Keratinocyte (primary cell): ENCODE results near the gene UGT1A8. TPM values are rescaled to one million over a fixed set of nuclear protein-coding genes. Genes with fewer than 3 reads are reported as not detected.
"Not testable (repeated sequence)": the region's sequence is repeated elsewhere in the genome, so short reads cannot be mapped to it uniquely, and the experiment has no call there.

Source experiments
- DNase-seq: peaks from one replicate; pipeline ENCODE4 v3.0.0-alpha.2; 2011; ENCODE audit warnings: low read depth, missing footprints, low spot score
- FAIRE-seq: peaks from 2 replicates; lab custom pipeline; 2011; peaks lifted over from hg19 to GRCh38; lab: Jason Lieb, UNC
- H2AFZ ChIP-seq: 2 replicates; pipeline ENCODE4 v1.6.0; 2012; ENCODE audit warnings: low read length, control low read depth, inconsistent platforms; ENCODE audit not compliant: control insufficient read depth
- H3K27ac ChIP-seq: 2 replicates; pipeline ENCODE4 v1.5.1; 2011; ENCODE audit warnings: low read length; ENCODE audit not compliant: control insufficient read depth, insufficient read depth
- H3K27me3 ChIP-seq: 3 replicates; pipeline ENCODE4 v1.6.0; 2011; ENCODE audit warnings: low read length; ENCODE audit not compliant: control insufficient read depth, insufficient read depth; ENCODE audit errors: extremely low read depth
- H3K36me3 ChIP-seq, 2 experiments: 2 replicates in 1 of 2; 3 replicates in 1 of 2; pipeline ENCODE4 v1.5.1; 2011; ENCODE audit warnings: low read length in 2 of 2, mild to moderate bottlenecking in 1 of 2; ENCODE audit not compliant: control insufficient read depth in 2 of 2, insufficient read depth in 2 of 2; ENCODE audit errors: extremely low read depth in 1 of 2
- H3K4me1 ChIP-seq: 3 replicates; pipeline ENCODE4 v1.5.1; 2011; ENCODE audit warnings: low read length; ENCODE audit not compliant: control insufficient read depth, insufficient read depth; ENCODE audit errors: extremely low read depth
- H3K4me2 ChIP-seq: 3 replicates; pipeline ENCODE4 v1.6.0; 2011; ENCODE audit warnings: low read depth, low read length; ENCODE audit not compliant: control insufficient read depth, insufficient read depth; ENCODE audit errors: extremely low read depth
- H3K4me3 ChIP-seq, 3 experiments: fragments of 200-600 bp in 1 of 3; sonication (generic) in 1 of 3; 2 replicates in 2 of 3; 3 replicates in 1 of 3; pipeline ENCODE4 v1.5.1; 2011 to 2016; ENCODE audit warnings: low read length in 3 of 3, mild to moderate bottlenecking in 3 of 3, control low read depth in 2 of 3, inconsistent platforms in 1 of 3, low read depth in 1 of 3, mixed read lengths in 1 of 3, mixed run types in 1 of 3, moderate library complexity in 1 of 3; ENCODE audit not compliant: control insufficient read depth in 2 of 3, insufficient read depth in 2 of 3; ENCODE audit errors: extremely low read depth in 1 of 3
- H3K79me2 ChIP-seq: 2 replicates; pipeline ENCODE4 v1.6.0; 2012; ENCODE audit warnings: low read length; ENCODE audit not compliant: control insufficient read depth, insufficient read depth
- H3K9ac ChIP-seq: 3 replicates; pipeline ENCODE4 v1.6.0; 2011; ENCODE audit warnings: low read length; ENCODE audit not compliant: control insufficient read depth, insufficient read depth; ENCODE audit errors: extremely low read depth
- H3K9me1 ChIP-seq: 3 replicates; pipeline ENCODE4 v1.6.0; 2011; ENCODE audit warnings: low read length; ENCODE audit not compliant: control insufficient read depth, insufficient read depth; ENCODE audit errors: extremely low read depth
- H3K9me3 ChIP-seq: 2 replicates; pipeline ENCODE4 v1.5.1; 2012; ENCODE audit warnings: low read depth, low read length; ENCODE audit not compliant: control insufficient read depth
- H4K20me1 ChIP-seq: 3 replicates; pipeline ENCODE4 v1.6.0; 2011; ENCODE audit warnings: low read length; ENCODE audit not compliant: control insufficient read depth, insufficient read depth; ENCODE audit errors: extremely low read depth
- EZH2 ChIP-seq: IDR thresholded peaks from one replicate; pipeline ENCODE4 v1.6.1; 2012; ENCODE audit warnings: inconsistent platforms, mild to moderate bottlenecking, low read length, moderate library complexity
- dilution Hi-C: fragments of 300-500 bp; cut with MboI; formaldehyde crosslinking; loops from one replicate; pipeline ENCODE4 v1.7.0; 2020; ENCODE audit warnings: low sequenced_read_pairs; ENCODE audit not compliant: extremely low pct_ligation_motif_present
- polyA plus RNA-seq, 5 experiments: library from polyadenylated mRNA; depleted of rRNA in 3 of 5; stranded (reverse) in 3 of 5; stranded (forward) in 1 of 5; unstranded in 1 of 5; fragments of >200 nt; gene quantifications; 1 replicate in 1 of 5; 2 replicates in 3 of 5; 3 replicates in 1 of 5; pipeline versions ENCODE4 v1.2.1 to v1.2.3, GENCODE V29; 2011 to 2012; ENCODE audit warnings: missing spikeins in 2 of 5, low read depth in 1 of 5, low replicate concordance in 1 of 5
- TF ChIP-seq, protein P1 (sequence below), 3 experiments: IDR thresholded peaks in 1 of 3; conservative IDR thresholded peaks in 1 of 3; optimal IDR thresholded peaks in 1 of 3; 2 replicates in 2 of 3; 3 replicates in 1 of 3; pipeline versions ENCODE3 to v1.5.1; 2011; ENCODE audit warnings: low read length in 3 of 3, mild to moderate bottlenecking in 3 of 3, moderate library complexity in 2 of 3, control low read depth in 1 of 3, inconsistent platforms in 1 of 3; ENCODE audit not compliant: insufficient read depth in 2 of 3; ENCODE audit errors: extremely low read depth in 1 of 3

UGT1A8 gene
- polyA plus RNA-seq, 1 donor (not counting 4 experiments of a cell fraction or from before 2014, with no cell fraction given) = 0.64 TPM

DNA sequence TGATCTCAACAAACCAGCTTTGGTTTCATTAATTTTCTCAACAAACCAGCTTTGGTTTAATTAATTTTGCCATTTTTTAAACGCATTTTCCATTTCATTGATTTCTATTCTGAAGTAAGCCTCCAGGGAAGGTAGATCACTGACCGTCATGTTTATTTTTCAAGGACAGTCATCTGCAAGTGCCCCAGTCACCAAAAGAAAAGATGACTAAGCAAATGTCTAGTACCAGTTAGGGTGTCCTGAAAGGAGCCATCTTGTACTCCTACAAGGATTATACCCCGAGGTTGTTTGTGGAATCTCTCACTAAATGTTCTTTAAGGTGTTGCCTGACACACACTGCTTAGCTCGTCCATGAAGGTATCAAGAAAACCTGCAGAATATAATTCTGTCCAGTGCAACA lies 6.1 kb upstream of the UGT1A8 start:
- no peaks in the 10 kb centered on the region for H3K4me1 ChIP-seq
- no peak for FAIRE-seq
- H3K27ac ChIP-seq = no peak overlapping the region
- dilution Hi-C loops = no loop called here
- no peaks in the 10 kb centered on the region for H3K9me1 ChIP-seq
- no peaks in the 10 kb centered on the region for H3K9me3 ChIP-seq
- no peaks in the 10 kb centered on the region for H3K36me3 ChIP-seq
- no peak for DNase-seq
- H3K9ac ChIP-seq = no peak overlapping the region
- no peak overlapping the region for H2AFZ ChIP-seq
- H4K20me1 ChIP-seq = no peaks in the 10 kb centered on the region
- no peaks in the 10 kb centered on the region for H3K27me3 ChIP-seq
- TF ChIP-seq, protein P1, sequence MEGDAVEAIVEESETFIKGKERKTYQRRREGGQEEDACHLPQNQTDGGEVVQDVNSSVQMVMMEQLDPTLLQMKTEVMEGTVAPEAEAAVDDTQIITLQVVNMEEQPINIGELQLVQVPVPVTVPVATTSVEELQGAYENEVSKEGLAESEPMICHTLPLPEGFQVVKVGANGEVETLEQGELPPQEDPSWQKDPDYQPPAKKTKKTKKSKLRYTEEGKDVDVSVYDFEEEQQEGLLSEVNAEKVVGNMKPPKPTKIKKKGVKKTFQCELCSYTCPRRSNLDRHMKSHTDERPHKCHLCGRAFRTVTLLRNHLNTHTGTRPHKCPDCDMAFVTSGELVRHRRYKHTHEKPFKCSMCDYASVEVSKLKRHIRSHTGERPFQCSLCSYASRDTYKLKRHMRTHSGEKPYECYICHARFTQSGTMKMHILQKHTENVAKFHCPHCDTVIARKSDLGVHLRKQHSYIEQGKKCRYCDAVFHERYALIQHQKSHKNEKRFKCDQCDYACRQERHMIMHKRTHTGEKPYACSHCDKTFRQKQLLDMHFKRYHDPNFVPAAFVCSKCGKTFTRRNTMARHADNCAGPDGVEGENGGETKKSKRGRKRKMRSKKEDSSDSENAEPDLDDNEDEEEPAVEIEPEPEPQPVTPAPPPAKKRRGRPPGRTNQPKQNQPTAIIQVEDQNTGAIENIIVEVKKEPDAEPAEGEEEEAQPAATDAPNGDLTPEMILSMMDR (optimal IDR thresholded peaks at IDR 0.05 in 1 of 3, IDR thresholded peaks at IDR 0.05 in 1 of 3, conservative IDR thresholded peaks at IDR 0.05 in 1 of 3; ENCODE audit: extremely low read depth in 1 of 3, insufficient read depth in 2 of 3, low read length in 3 of 3) = no peak
- H3K79me2 ChIP-seq = no peaks in the 10 kb centered on the region
- H3K4me2 ChIP-seq = no peak overlapping the region
- no peak overlapping the region for H3K4me3 ChIP-seq

DNA sequence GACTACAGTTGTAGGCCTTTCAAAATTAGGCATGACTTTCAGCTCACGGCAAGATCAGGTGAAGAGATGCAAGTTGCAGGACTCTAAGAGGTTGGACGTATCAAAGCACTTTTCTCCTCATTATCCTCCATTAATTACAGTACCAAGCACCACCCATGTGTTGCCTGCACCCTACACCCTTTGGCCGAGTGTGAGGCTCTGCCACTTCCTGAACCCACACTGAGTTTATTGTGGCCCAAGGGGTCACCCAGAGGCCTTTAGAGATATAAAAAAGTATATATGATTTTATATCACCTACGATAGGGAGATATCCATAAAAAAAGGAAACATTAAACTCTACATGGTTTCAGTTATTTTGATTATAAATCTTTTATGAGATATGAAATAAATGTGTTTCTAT lies 2.8 kb downstream of the UGT1A8 start:
- Histone ChIP-seq H3K36me3 (no peaks in the 10 kb centered on the region), H3K4me1 (no peaks in the 10 kb centered on the region), H3K27me3 (no peaks in the 10 kb centered on the region), H3K27ac (no peak overlapping the region), H3K9ac (no peak overlapping the region), H4K20me1 (no peaks in the 10 kb centered on the region), H3K9me3 (no peaks in the 10 kb centered on the region), H3K9me1 (no peaks in the 10 kb centered on the region), H3K79me2 (no peaks in the 10 kb centered on the region), H3K4me3 (no peak overlapping the region), H2AFZ (no peak overlapping the region), H3K4me2 (no peak overlapping the region)
- TF ChIP-seq, protein P1 (optimal IDR thresholded peaks at IDR 0.05 in 1 of 3, IDR thresholded peaks at IDR 0.05 in 1 of 3, conservative IDR thresholded peaks at IDR 0.05 in 1 of 3; ENCODE audit: extremely low read depth in 1 of 3, insufficient read depth in 2 of 3, low read length in 3 of 3) = no peak
- no peak for TF ChIP-seq EZH2
- FAIRE-seq = no peak
- no peak for DNase-seq
- dilution Hi-C loops = no loop called here

DNA sequence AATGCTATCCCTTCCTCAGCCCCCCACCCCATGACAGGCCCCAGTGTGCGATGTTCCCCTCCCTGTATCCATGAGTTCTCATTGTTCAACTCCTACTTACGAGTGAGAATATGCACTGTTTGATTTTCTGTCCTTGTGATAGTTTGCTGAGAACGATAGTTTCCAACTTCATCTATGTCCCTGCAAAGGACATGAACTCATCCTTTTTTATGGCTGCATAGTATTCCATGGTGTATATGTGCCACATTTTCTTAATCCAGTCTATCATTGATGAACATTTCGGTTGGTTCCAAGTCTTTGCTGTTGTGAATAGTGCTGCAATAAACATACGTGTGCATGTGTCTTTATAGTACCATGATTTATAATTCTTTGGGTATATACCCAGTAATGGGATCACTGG lies 4.4 kb downstream of the UGT1A8 start:
- H3K4me2 ChIP-seq, H3K27ac ChIP-seq, H3K9me1 ChIP-seq, dilution Hi-C loops, H3K27me3 ChIP-seq, H3K79me2 ChIP-seq, H4K20me1 ChIP-seq, DNase-seq, H3K4me1 ChIP-seq, H3K9me3 ChIP-seq, H3K9ac ChIP-seq, FAIRE-seq, H3K36me3 ChIP-seq, H2AFZ ChIP-seq, H3K4me3 ChIP-seq: not testable (repeated sequence)
